Sciatic nerve (tissue), 1 donor: ENCODE results near the gene SLC22A31. TPM values are rescaled to one million over a fixed set of nuclear protein-coding genes. Genes with fewer than 3 reads are reported as not detected.

ENCODE experiments used
- total RNA-seq: library from RNA; stranded (reverse); fragmentation: NEBNext Ultra II Directional; extraction: Animal tissue kit (Norgen Biotek cat#: 25700); gene quantifications from one replicate; pipeline ENCODE4 v1.2.1, GENCODE V29; 2021
- donor health status: DM: no; HTN: no; CAD: no.

SLC22A31 gene
- total RNA-seq, 1 donor from 2014 or later: 0.98 TPM

Other genes with a start within 250 kb of the SLC22A31 start
- gene CBFA2T3, start 223.3 kb downstream of the SLC22A31 start, total RNA-seq: 8.2 TPM
- 41.1 TPM for gene ACSF3, start 106.7 kb downstream of the SLC22A31 start, total RNA-seq
- gene CDH15, start 28.8 kb downstream of the SLC22A31 start, total RNA-seq: 1.2 TPM
- 9.8 TPM for gene ZNF778, start 17.2 kb upstream of the SLC22A31 start, total RNA-seq